HG02623 (cell line): ENCODE measurements around the gene CA5B.
"Not testable (repeated sequence)": the region's sequence is repeated elsewhere in the genome, so short reads cannot be mapped to it uniquely, and the experiment has no call there.

Source experiments
- ATAC-seq: cut with Tn5 transposase; IDR thresholded peaks from one replicate; pipeline ENCODE4 v1.9.1; 2021; ENCODE audit warnings: moderate library complexity; ENCODE audit not compliant: unreplicated experiment

Gene CA5B

DNA sequence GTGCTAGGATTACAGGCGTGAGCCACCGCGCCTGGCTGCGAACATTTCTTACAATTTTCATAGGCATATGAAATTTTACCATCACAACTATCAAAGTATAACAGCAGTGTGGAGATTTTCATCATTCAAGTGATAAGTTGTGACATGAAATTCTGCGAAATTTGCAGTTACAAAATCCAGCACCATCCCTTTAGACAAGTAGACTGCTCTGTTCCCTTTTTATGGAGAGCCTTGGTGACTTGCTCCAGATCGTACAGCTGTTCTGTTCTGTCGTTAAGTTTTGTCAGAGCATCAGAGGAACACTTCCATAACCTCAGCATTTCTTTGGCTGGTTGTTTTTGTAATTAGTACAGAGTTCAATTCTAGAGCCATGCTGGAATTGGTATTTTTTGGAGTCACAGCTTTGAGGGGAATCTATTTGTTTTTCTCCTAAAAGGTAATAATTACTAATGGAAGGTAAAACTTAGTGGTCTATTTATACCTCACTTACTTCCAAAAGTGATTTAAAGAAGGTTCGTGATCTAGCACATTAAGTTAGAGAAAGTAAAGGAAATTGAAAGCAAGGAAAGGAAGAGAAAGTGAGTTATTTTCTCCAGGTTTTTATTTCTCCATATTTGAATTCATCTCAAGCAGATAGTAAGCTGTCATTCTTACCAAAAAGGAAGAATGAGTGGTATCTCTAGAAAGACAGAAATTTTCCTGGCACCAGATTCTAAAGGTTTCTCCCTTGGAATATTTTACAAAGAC is 74.3 kb downstream of the CA5B start:
- ATAC-seq: no peak

DNA sequence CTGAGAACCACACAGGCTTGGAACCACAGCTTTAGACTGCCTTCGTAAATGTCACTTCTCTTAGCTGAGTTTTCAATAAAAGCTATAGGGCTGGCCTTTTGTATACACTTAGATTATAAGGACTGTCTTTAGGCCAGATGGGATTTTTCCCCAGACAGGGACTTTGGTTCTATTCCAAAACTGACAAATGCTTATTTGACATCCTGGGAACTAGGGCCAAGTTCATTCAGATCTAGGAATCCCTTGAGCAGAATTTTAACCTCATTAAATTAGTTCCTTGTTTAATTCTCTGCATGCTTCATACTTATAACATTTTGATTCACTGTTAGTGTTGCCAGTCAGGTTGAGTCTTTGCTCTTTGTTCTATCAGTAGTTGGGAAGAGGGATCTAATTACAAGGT is 75.3 kb downstream of the CA5B start:
- no peak for ATAC-seq

DNA sequence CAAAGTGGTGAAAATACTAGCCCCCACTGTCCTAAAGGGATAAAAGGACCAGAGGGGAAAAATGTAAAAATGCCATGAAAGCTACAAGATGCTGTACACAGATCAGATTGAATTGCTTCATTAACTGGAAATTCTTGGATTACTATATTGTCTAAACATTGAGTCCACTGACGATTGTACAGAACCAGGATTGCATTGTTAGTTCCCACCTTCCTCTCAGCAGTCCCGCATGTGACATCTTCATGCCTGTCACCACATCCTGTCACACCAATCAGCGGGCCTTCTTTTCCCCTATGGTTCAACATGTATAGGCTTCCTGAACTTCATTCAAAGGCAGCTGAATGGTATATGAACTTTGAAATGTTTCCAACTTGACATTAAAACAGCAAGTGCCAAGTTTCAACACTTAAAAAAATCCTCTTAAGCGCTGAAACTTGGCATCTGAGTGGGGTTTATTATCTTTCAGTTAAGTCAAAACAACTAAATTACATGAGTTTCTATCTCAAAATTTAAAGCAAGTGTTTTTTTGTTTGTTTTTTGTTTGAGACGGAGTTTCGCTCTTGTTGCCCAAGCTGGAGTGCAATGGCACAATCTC is 76.8 kb downstream of the CA5B start:
- ATAC-seq: no peak

DNA sequence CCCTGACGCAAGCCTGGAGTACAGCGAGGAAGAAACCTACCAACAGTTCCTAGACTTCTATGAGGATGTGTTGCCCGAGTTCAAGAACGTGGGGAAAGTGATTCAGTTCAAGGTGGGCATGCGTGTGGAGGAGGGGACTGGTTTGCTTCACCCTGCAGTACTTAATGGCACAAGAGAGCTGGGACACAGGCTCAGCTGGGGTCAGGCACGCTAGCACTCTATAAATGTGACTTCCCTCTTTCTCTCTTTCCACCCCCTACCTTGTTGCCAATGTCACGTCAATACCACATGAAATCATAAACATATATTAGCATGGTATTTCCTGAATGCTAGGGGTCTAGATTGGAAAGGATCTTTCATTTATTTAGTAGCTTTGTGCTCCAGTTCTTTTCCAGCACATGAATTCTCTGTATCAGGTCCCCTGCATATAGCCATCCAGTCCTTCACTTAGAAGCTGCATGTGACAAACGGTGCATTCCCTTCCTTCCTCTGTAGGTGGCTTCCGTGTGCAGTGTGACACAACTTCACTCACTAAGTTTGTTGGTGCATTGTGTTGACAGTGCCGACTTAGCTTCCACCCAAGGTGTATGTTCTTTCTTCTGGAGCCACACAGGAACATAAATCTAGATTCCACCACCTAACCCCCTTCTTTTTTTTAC is 77.8 kb downstream of the CA5B start:
- no peak for ATAC-seq

DNA sequence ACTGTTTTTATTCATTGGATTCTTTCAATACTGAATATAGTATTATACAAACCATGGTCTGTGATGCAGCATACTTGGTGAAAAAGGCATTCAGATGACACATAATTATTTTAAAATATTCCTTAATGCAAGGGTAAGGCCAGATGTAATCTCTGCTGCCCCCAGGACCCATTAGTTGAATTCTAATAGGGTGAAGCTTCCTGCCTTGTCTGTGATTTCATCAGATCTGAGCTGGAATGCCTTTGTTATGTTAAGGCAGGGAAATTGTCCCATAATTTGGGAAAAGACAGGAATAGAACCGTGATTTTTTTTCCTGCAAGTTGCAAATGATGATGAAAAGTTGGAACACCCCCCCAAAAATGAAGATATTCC is 78.4 kb downstream of the CA5B start:
- no peak for ATAC-seq

DNA sequence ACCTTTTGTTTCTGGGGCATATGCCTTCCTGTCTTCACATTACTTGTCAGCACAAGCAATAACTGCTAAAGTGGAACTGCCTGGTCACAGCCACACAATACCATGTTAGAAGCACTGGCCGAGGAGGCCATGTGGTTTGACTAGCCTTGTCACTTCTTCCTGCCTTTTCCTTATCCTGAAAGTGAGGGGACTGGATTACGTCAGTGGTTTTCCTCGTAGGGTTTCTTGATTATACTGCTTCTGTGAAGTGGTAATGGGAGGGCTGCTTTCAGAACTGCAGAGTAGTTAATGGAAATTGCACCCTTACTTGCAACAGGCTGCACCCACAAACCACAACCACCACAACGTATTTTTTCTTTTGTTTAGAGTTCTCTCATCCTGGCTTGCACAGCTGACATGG is 78.8 kb downstream of the CA5B start:
- no peak for ATAC-seq

DNA sequence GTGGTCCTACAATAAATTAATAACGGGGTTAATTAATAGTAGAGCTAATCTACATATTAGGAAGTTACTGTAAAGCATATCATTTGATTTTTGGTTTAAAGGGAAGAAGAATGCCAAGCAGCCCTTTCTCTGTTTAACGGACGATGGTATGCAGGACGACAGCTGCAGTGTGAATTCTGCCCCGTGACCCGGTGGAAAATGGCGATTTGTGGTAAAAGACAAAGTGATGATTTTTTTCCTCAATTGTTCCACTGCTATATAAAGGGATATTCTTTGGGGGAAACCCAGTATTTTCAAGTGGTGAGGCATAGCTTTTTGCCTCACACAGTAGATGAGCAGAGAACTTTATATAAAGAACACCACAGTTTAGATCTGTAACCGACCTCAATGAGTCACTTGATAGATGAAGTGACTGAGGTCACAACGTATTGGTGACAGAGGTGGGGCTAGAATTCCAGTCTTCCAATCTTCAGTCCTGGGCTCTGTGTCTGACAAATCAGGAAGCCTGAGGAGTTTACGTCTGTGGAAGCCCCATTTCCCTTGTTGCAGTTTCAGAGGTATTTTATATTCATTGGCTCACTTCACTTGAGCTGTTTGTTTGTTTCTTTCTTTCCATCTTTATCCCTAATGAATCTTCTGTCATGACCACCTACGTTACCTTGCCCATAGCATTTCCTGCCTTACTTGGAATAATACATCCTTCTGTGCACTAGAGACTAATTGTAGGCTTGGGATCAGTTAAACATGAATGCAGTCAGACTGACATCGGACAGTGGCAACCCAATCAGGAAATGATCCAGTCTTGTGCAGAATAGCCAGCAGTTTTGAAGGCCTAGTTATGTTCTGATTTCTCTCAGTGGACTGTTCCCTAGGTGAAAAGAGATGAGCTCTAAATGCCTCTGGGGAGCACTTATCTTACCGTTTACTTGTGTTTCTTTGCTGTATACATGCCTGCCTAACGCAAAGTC is 82.3 kb downstream of the CA5B start:
- ATAC-seq: no peak

DNA sequence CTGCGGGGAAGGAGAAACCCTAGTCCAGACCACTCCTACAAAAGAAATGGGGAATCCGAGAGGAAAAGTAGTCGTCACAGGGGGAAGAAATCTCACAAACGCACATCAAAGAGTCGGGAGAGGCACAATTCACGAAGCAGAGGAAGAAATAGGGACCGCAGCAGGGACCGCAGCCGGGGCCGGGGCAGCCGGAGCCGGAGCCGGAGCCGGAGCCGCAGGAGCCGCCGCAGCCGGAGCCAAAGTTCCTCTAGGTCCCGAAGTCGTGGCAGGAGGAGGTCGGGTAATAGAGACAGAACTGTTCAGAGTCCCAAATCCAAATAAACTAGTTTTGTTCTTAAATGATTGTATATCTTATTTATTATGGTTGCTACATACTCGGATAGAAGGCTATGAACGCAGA is 84.9 kb downstream of the CA5B start:
- ATAC-seq: no peak

DNA sequence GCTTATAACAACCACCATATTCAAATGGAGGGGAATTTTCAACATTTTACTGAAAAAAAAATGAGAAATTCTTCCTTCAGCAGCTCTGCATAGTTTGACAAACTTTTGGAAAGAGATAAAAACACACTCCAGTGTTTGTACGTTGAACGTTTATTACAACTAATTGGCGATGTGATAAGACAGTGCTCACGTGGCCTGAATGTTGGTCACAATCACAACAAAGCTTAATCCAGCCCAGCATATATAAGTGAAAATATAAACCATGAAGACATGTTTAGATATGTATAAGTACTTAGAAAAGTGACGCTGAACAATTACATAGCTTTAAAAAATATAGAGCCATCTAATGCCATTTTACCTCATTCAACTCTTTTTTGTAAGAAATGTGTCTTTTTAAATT is 87.9 kb downstream of the CA5B start:
- ATAC-seq: no peak

DNA sequence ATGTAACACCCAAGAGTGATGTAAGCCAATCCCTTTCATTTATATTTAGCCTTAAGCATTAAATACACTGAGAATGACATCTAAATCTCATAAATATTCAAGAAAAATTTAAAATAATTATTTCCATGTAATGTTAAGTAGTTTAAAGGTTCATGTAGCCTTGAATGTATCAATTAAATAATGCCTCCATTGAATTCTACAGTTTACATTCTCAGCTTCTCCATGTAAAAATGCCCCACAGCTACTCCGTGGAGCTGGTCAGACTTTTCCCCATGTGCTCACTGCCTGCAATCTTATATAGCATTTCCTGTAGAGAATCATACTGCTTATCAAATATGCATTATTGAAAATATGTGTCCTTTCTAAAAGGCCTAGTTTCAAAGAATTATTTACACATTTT is 91.1 kb downstream of the CA5B start:
- no peak for ATAC-seq

DNA sequence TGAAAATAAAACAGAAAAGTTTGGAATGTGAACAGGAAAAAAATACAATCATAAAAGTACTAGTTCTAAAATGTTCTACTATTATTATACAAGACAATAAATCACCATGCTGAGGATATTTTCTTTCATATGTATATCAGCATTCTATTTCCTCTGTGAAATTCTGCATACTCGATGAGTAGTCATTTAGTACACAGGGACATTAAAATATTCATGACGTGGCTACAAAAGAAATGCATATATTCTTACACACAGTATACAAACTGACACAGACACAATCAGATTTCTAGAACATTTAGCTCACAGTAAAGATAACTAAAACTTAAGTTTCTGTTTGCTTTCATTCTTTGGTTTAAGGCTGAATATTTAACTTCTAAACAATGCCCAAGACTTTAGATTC is 93.3 kb downstream of the CA5B start:
- not testable (repeated sequence) for ATAC-seq

DNA sequence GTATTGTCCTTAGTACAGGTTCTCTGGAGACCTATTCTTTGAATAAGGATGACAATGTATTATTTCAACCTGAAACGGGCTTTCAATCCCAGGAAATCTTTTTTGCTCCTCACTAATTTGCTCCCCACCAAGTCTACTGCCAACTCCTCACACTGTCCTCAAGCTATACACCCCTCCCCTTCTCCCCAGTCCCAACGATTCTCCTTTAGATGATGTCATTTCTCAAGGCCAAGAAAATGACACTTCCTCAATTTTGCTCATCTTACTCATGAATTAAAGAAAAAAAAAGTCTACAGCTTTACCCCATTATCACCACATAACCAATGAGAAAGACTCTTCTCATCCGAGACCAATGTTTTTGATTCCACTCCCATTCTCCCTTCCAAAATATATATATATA is 96.0 kb downstream of the CA5B start:
- no peak for ATAC-seq

DNA sequence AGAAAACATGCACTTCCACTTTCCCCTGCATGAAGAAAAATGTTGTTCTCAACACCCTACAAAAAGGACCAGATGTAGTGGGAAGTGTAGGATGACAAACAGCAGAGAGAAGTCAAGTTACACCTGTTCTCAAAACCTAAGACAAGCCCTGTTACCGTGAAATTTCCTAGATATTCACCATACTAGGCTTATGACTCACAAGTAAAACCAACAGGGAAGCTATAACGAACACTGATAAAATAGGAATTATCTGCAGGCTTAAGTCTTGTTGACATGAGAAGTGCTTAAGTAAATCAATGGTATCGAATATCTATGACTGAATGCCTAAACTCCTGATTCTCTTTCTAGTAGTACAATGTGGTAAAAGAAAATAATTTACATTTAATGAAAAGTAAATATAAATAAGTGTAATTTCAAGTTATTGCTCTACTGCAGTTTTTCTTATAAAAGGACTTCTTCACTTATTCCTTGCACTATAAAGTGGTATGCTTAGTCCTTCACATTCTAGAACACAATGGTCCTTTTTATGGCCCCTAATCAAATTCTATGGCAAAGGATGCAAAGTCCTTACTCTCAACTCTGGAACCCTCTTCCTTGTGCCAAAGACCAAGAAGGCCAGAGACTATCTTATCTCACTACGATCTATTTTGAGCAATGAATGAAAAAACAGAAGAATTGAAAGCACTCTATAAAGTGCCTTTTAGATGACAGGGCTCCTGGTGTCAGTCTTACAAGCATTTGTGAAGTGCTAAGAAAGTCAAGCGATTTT is 96.9 kb downstream of the CA5B start:
- no peak for ATAC-seq
